HG02588 (cell line): Measurements from ENCODE around the gene USH2A.

Experiments
- ATAC-seq: cut with Tn5 transposase; IDR thresholded peaks from one replicate; pipeline ENCODE4 v1.9.1; 2021; ENCODE audit warnings: mild to moderate bottlenecking, moderate library complexity; ENCODE audit not compliant: unreplicated experiment

Gene USH2A

GRCh38 chr1:215744419-215744818 lies 678.8 kb downstream of the USH2A start:
- no peak for ATAC-seq

GRCh38 chr1:215739025-215739424 lies 684.2 kb downstream of the USH2A start:
- no peak for ATAC-seq

- no peak for ATAC-seq
These were observed 691.5 kb downstream of the USH2A start for GRCh38 chr1:215731699-215732098.

- ATAC-seq = no peak
These were observed 692.6 kb downstream of the USH2A start for GRCh38 chr1:215730600-215730999.

- ATAC-seq = no peak
These were observed 695.1 kb downstream of the USH2A start for GRCh38 chr1:215728169-215728568.

- ATAC-seq = no peak
These were observed 703.1 kb downstream of the USH2A start for GRCh38 chr1:215720126-215720525.

- no peak for ATAC-seq
These were observed 703.7 kb downstream of the USH2A start for GRCh38 chr1:215719552-215719951.

- ATAC-seq = no peak
These were observed 704.5 kb downstream of the USH2A start for GRCh38 chr1:215718575-215719287.

GRCh38 chr1:215717677-215718426 lies 705.4 kb downstream of the USH2A start:
- no peak for ATAC-seq

GRCh38 chr1:215710899-215711225 lies 712.4 kb downstream of the USH2A start:
- no peak for ATAC-seq

- peak; percentile 56 for ATAC-seq
These were observed 713.0 kb downstream of the USH2A start for GRCh38 chr1:215710036-215710898.

- peak; percentile 80 for ATAC-seq
These were observed 719.0 kb downstream of the USH2A start for GRCh38 chr1:215704089-215704860.

GRCh38 chr1:215682232-215682631 lies 741.0 kb downstream of the USH2A start:
- ATAC-seq = no peak

- ATAC-seq = no peak
These were observed 742.2 kb downstream of the USH2A start for GRCh38 chr1:215681041-215681440.

- ATAC-seq = no peak
These were observed 744.0 kb downstream of the USH2A start for GRCh38 chr1:215679231-215679630.

- no peak for ATAC-seq
These were observed 746.1 kb downstream of the USH2A start for GRCh38 chr1:215677112-215677511.

- ATAC-seq = no peak
These were observed 749.3 kb downstream of the USH2A start for GRCh38 chr1:215673943-215674342.

GRCh38 chr1:215672482-215672881 lies 750.8 kb downstream of the USH2A start:
- no peak for ATAC-seq

GRCh38 chr1:215669806-215670491 lies 753.3 kb downstream of the USH2A start:
- ATAC-seq = no peak

GRCh38 chr1:215667761-215668160 lies 755.5 kb downstream of the USH2A start:
- ATAC-seq = no peak
